Upper lobe of left lung (tissue), 6 donors: Measurements from ENCODE around the gene SLC9A9. TPM values are rescaled to one million over a fixed set of nuclear protein-coding genes. Genes with fewer than 3 reads are reported as not detected.
A peak's percentile ranks its signal among the peaks of the same experiment; 100 is the strongest.

Experiments
- ATAC-seq, 2 donors: fragments of 200-7000 bp; cut with Tn5 transposase; one replicate each; pipeline ENCODE4 v1.9.1; 2022; ENCODE audit warnings: mild to moderate bottlenecking in 2 of 2, moderate library complexity in 2 of 2; ENCODE audit not compliant: low FRiP score in 2 of 2
- DNase-seq, 2 donors: peaks; one replicate each; pipeline ENCODE4 v3.0.0-alpha.2; 2019 to 2020
- H3K27ac ChIP-seq, 4 donors: fragments of 200-600 bp; sonication (generic); one replicate each; pipeline ENCODE4 v1.5.1; 2016 to 2019
- H3K27me3 ChIP-seq, 4 donors: fragments of 200-600 bp; sonication (generic); one replicate each; pipeline ENCODE4 v1.5.1; 2017 to 2019
- H3K36me3 ChIP-seq, 4 donors: fragments of 200-600 bp; sonication (generic); one replicate each; pipeline ENCODE4 v1.5.1; 2016 to 2019
- H3K4me1 ChIP-seq, 4 donors: fragments of 200-600 bp; sonication (generic); one replicate each; pipeline ENCODE4 v1.5.1; 2018 to 2019
- H3K4me3 ChIP-seq, 4 donors: fragments of 200-600 bp; sonication (generic); one replicate each; pipeline ENCODE4 v1.5.1; 2017 to 2019; ENCODE audit warnings: mild to moderate bottlenecking in 2 of 4, moderate library complexity in 1 of 4
- H3K9me3 ChIP-seq, 4 donors: fragments of 200-600 bp; sonication (generic); one replicate each; pipeline ENCODE4 v1.5.1; 2018 to 2019
- EP300 ChIP-seq, 4 donors: sonication (generic); formaldehyde crosslinking; IDR thresholded peaks; one replicate each; pipeline ENCODE4 v1.5.1; 2017; ENCODE audit warnings: antibody characterized with exemption in 4 of 4, control low read depth in 2 of 4
- POLR2A ChIP-seq, 4 donors: fragments of 450-650 bp; IDR thresholded peaks; one replicate each; pipeline ENCODE4 v1.5.1; 2016 to 2017; ENCODE audit warnings: antibody characterized with exemption in 4 of 4, mild to moderate bottlenecking in 2 of 4
- POLR2AphosphoS5 ChIP-seq, 2 donors: sonication (generic); formaldehyde crosslinking; IDR thresholded peaks; one replicate each; pipeline ENCODE4 v1.5.1; 2017; ENCODE audit warnings: antibody characterized with exemption in 2 of 2
- WGBS, 2 donors: methylation state at CpG; one replicate each; pipeline ENCODE4 v1.1.5; 2017 to 2018; 5-methylcytosine and 5-hydroxymethylcytosine counted together
- total RNA-seq, 6 donors: library from RNA; depleted of rRNA in 4 of 6; stranded (reverse); fragments of >200 nt in 4 of 6; gene quantifications; one replicate each; pipeline versions ENCODE4 v1.1.0 to v1.2.1, GENCODE V29; 2016 to 2021
- TF ChIP-seq, protein P1 (sequence below), 6 experiments: fragments of 450-650 bp in 4 of 6; fragments of 200-600 bp in 2 of 6; sonication (generic) in 2 of 6; IDR thresholded peaks; one replicate each; pipeline ENCODE4 v1.5.1; 2016 to 2019; ENCODE audit warnings: antibody characterized with exemption in 6 of 6
- donor health status: DM: no; HTN: no; CAD: no; lungs with moderate emphysema.
- donor health status: DM: no; HTN: yes; CAD: no; lungs with severe emphysema.

Gene SLC9A9
- total RNA-seq, 6 donors from 2014 or later = 4.2 to 20.4 (median 8.7) TPM

DNA sequence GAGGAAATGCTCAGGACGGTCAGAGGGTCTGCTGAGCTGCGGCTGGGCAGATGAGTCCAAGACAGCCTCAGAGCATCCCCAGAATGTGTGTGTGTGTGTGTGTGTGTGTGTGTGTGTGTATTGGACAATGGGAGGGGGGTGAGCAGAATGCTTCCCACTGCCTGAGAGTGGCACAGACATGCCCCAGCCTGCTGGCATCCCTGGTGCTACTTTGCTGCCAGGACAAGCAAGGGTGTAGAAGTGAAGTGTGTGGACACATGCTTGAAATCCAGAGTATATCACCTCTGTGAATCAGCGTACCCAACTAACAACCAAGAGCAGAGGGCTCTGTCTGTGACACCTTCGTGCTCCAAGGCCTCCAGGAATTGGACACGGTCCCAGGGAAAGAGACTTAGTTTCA is 76.3 kb downstream of the SLC9A9 start:
- H3K27ac ChIP-seq = no peak overlapping the region
- no peaks in the 10 kb centered on the region for H3K36me3 ChIP-seq
- WGBS, 2 donors = 82 to 83% methylated on average over 5 of the region's 5 CpGs
- no peak for DNase-seq
- H3K4me1 ChIP-seq = peaks cover 0 to 12% (median 11%) of the 10 kb centered on the region in 4 donors
- ATAC-seq = peak in 1 of 2 donors; percentile 11
- no peak overlapping the region for H3K4me3 ChIP-seq
- no peak for TF ChIP-seq POLR2AphosphoS5 (IDR thresholded peaks at IDR 0.05)
- TF ChIP-seq, protein P1, sequence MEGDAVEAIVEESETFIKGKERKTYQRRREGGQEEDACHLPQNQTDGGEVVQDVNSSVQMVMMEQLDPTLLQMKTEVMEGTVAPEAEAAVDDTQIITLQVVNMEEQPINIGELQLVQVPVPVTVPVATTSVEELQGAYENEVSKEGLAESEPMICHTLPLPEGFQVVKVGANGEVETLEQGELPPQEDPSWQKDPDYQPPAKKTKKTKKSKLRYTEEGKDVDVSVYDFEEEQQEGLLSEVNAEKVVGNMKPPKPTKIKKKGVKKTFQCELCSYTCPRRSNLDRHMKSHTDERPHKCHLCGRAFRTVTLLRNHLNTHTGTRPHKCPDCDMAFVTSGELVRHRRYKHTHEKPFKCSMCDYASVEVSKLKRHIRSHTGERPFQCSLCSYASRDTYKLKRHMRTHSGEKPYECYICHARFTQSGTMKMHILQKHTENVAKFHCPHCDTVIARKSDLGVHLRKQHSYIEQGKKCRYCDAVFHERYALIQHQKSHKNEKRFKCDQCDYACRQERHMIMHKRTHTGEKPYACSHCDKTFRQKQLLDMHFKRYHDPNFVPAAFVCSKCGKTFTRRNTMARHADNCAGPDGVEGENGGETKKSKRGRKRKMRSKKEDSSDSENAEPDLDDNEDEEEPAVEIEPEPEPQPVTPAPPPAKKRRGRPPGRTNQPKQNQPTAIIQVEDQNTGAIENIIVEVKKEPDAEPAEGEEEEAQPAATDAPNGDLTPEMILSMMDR (IDR thresholded peaks at IDR 0.05) = no peak
- TF ChIP-seq EP300 (IDR thresholded peaks at IDR 0.05) = no peak
- TF ChIP-seq POLR2A (IDR thresholded peaks at IDR 0.05) = no peak
- H3K9me3 ChIP-seq = no peaks in the 10 kb centered on the region
- H3K27me3 ChIP-seq = no peaks in the 10 kb centered on the region

DNA sequence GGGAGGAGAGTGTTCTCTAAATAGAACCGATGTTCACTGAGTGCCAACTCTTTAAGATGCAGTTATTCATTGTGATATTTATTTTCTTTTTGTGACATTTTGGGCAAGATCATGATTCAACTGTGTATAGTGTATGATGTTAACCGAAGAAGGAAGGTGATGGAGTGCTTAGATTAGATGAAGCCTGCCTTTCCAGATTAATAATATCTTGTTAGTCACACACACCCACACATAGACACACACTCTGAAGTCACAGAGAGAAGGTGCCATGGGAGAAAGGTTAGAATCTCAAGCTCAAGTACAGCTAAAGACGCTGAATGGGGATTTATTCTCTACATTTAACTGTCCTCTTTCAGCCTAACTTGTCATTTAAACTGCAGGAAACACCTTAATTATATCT is 77.0 kb downstream of the SLC9A9 start:
- peaks cover 0 to 12% (median 11%) of the 10 kb centered on the region in 4 donors for H3K4me1 ChIP-seq
- H3K4me3 ChIP-seq = no peak overlapping the region
- no peaks in the 10 kb centered on the region for H3K36me3 ChIP-seq
- DNase-seq (no peak), ATAC-seq (no peak)
- no peaks in the 10 kb centered on the region for H3K9me3 ChIP-seq
- WGBS, 2 donors = 60 to 79% methylated on average over 3 of the region's 3 CpGs
- no peak for TF ChIP-seq POLR2A (IDR thresholded peaks at IDR 0.05)
- TF ChIP-seq, protein P1 (IDR thresholded peaks at IDR 0.05) = no peak
- TF ChIP-seq POLR2AphosphoS5 (IDR thresholded peaks at IDR 0.05) = no peak
- no peak for TF ChIP-seq EP300 (IDR thresholded peaks at IDR 0.05)
- no peaks in the 10 kb centered on the region for H3K27me3 ChIP-seq
- no peak overlapping the region for H3K27ac ChIP-seq

DNA sequence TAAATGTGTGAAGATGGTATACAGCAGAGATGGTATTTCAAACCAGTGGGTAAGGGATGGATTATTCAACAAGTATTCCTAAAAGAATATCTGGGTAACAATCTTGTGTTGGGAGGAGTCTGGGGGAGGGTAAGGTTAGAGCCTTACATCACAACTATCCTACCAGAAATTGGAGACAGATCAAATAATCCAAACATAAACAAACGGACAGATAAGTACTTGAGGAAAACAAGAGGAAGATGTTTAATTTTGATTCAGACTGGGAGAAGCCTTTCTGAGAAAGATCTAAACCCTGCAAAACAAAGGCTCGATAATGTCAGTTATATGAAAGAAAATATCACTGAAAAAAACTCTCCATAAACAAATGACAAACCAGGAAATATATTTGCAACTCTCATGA is 77.9 kb downstream of the SLC9A9 start:
- H3K27me3 ChIP-seq = no peaks in the 10 kb centered on the region
- 40 to 43% methylated on average over 2 of the region's 2 CpGs for WGBS, 2 donors
- ATAC-seq (no peak), DNase-seq (no peak)
- no peaks in the 10 kb centered on the region for H3K9me3 ChIP-seq
- TF ChIP-seq POLR2AphosphoS5 (IDR thresholded peaks at IDR 0.05) = no peak
- TF ChIP-seq EP300 (IDR thresholded peaks at IDR 0.05) = no peak
- TF ChIP-seq, protein P1 (IDR thresholded peaks at IDR 0.05) = no peak
- TF ChIP-seq POLR2A (IDR thresholded peaks at IDR 0.05) = no peak
- no peaks in the 10 kb centered on the region for H3K36me3 ChIP-seq
- peaks cover 0 to 12% (median 5%) of the 10 kb centered on the region in 4 donors for H3K4me1 ChIP-seq
- no peak overlapping the region for H3K4me3 ChIP-seq
- no peak overlapping the region for H3K27ac ChIP-seq

DNA sequence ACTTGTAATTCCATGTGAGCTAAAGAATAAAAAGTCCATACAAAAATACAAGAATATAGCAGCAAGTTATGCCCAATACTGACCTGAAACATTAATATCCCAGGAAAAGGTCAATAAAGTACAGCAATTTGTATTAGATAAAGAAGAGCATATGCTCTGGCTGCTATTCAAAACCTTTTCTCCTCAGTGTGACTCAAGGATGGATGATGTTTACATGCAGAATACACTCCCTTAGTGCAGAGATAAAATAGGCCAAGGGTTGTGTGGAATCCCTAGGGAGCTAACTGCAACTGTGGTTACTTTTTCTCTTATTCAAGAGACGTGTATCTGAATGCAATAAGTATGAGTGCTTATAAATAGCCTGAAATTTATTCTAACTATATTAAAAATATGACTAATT is 78.7 kb downstream of the SLC9A9 start:
- no peak overlapping the region for H3K27ac ChIP-seq
- TF ChIP-seq EP300 (IDR thresholded peaks at IDR 0.05) = no peak
- TF ChIP-seq POLR2AphosphoS5 (IDR thresholded peaks at IDR 0.05) = no peak
- TF ChIP-seq, protein P1 (IDR thresholded peaks at IDR 0.05) = no peak
- TF ChIP-seq POLR2A (IDR thresholded peaks at IDR 0.05) = no peak
- no peaks in the 10 kb centered on the region for H3K27me3 ChIP-seq
- DNase-seq = no peak
- WGBS, 2 donors = 50 to 55% methylated on average over 1 of the region's 1 CpG
- H3K9me3 ChIP-seq = no peaks in the 10 kb centered on the region
- peaks cover 0 to 12% (median 5%) of the 10 kb centered on the region in 4 donors for H3K4me1 ChIP-seq
- no peaks in the 10 kb centered on the region for H3K36me3 ChIP-seq
- no peak overlapping the region for H3K4me3 ChIP-seq
- no peak for ATAC-seq

DNA sequence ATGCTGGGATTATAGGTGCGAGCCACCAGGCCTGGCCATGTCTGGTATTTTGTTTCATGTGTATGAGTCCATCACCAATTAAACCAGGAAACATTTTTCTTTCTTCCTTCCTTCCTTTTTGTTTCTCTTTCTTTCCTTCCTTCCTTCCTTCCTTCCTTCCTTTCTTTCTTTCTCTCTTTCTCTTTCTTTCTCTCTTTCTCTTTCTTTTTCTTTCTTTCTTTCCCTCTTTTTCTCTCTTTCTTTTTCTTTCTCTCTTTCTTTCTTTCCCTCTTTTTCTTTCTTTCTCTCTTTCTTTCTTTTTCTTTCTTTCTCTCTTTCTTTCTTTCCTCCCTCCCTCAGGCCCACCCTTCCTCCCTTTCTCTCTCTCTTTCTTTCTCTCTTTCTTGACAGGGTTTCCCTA is 83.4 kb downstream of the SLC9A9 start:
- DNase-seq (no peak), ATAC-seq (no peak)
- no peaks in the 10 kb centered on the region for H3K27me3 ChIP-seq
- no peak overlapping the region for H3K27ac ChIP-seq
- no peak overlapping the region for H3K4me3 ChIP-seq
- H3K9me3 ChIP-seq = no peaks in the 10 kb centered on the region
- WGBS, 2 donors = 94 to 100% methylated on average over 1 of the region's 1 CpG
- H3K4me1 ChIP-seq = peaks cover 0 to 6% (median 2%) of the 10 kb centered on the region in 4 donors
- H3K36me3 ChIP-seq = no peaks in the 10 kb centered on the region
- TF ChIP-seq, protein P1 (IDR thresholded peaks at IDR 0.05) = no peak
- TF ChIP-seq POLR2AphosphoS5 (IDR thresholded peaks at IDR 0.05) (no peak), EP300 (IDR thresholded peaks at IDR 0.05) (no peak), POLR2A (IDR thresholded peaks at IDR 0.05) (no peak)
